ENCODE data around the gene AXIN1. TPM values are rescaled to one million over a fixed set of nuclear protein-coding genes. Genes with fewer than 3 reads are reported as not detected.
A peak's percentile ranks its signal among the peaks of the same experiment; 100 is the strongest.

The AXIN1 gene
- total RNA-seq, 1 experiment from 2014 or later: 50.3 TPM

GRCh38 chr16:347203-347602, 5.3 kb downstream of the AXIN1 start:
- H3K9me3 Mint-ChIP-seq: no peaks in the 10 kb centered on the region
- DNase-seq (ENCODE audit: low spot score): no peak
- no peak overlapping the region for H3K4me3 Mint-ChIP-seq
- no peak for ATAC-seq
- CTCF ChIA-PET: no interaction called here
- peak overlapping the region; percentile 88 for H3K27ac Mint-ChIP-seq
- H3K4me1 Mint-ChIP-seq: peaks cover 13% of the 10 kb centered on the region
- no peak for TF ChIP-seq PREB (CRISPR knock-in tag; IDR thresholded peaks at IDR 0.05; ENCODE audit: borderline replicate concordance)
- H3K27me3 Mint-ChIP-seq (ENCODE audit: low read depth): no peaks in the 10 kb centered on the region; the same call in 1 of the 2 replicates
- POLR2A ChIA-PET: no interaction called here
- H3K36me3 Mint-ChIP-seq: peaks cover 45% of the 10 kb centered on the region

GRCh38 chr16:346587-346986, 5.9 kb downstream of the AXIN1 start:
- POLR2A ChIA-PET: no interaction called here
- TF ChIP-seq E2F5 (CRISPR knock-in tag; IDR thresholded peaks at IDR 0.05): no peak
- no peak for TF ChIP-seq ZNF423 (CRISPR knock-in tag; IDR thresholded peaks at IDR 0.05)
- no peak for TF ChIP-seq GABPB1 (CRISPR knock-in tag; IDR thresholded peaks at IDR 0.05)
- no peak for TF ChIP-seq SOX15 (CRISPR knock-in tag; IDR thresholded peaks at IDR 0.05)
- no peak for TF ChIP-seq NFATC4 (CRISPR knock-in tag; IDR thresholded peaks at IDR 0.05)
- no peak for TF ChIP-seq MYBL2 (CRISPR knock-in tag; IDR thresholded peaks at IDR 0.05)
- no peak for TF ChIP-seq TEAD4 (CRISPR knock-in tag; IDR thresholded peaks at IDR 0.05)
- TF ChIP-seq, protein P1, sequence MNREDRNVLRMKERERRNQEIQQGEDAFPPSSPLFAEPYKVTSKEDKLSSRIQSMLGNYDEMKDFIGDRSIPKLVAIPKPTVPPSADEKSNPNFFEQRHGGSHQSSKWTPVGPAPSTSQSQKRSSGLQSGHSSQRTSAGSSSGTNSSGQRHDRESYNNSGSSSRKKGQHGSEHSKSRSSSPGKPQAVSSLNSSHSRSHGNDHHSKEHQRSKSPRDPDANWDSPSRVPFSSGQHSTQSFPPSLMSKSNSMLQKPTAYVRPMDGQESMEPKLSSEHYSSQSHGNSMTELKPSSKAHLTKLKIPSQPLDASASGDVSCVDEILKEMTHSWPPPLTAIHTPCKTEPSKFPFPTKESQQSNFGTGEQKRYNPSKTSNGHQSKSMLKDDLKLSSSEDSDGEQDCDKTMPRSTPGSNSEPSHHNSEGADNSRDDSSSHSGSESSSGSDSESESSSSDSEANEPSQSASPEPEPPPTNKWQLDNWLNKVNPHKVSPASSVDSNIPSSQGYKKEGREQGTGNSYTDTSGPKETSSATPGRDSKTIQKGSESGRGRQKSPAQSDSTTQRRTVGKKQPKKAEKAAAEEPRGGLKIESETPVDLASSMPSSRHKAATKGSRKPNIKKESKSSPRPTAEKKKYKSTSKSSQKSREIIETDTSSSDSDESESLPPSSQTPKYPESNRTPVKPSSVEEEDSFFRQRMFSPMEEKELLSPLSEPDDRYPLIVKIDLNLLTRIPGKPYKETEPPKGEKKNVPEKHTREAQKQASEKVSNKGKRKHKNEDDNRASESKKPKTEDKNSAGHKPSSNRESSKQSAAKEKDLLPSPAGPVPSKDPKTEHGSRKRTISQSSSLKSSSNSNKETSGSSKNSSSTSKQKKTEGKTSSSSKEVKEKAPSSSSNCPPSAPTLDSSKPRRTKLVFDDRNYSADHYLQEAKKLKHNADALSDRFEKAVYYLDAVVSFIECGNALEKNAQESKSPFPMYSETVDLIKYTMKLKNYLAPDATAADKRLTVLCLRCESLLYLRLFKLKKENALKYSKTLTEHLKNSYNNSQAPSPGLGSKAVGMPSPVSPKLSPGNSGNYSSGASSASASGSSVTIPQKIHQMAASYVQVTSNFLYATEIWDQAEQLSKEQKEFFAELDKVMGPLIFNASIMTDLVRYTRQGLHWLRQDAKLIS (CRISPR knock-in tag; IDR thresholded peaks at IDR 0.05; ENCODE audit: borderline replicate concordance): no peak
- no peak for TF ChIP-seq GRHL2 (CRISPR knock-in tag; IDR thresholded peaks at IDR 0.05; ENCODE audit: insufficient replicate concordance, severe bottlenecking)
- no peak for TF ChIP-seq EMX1 (CRISPR knock-in tag; IDR thresholded peaks at IDR 0.05)
- no peak for TF ChIP-seq ZNF219 (CRISPR knock-in tag; IDR thresholded peaks at IDR 0.05; ENCODE audit: borderline replicate concordance)
- TF ChIP-seq CTCF (IDR thresholded peaks at IDR 0.05): no peak
- TF ChIP-seq ZNF138 (CRISPR knock-in tag; conservative IDR thresholded peaks at IDR 0.05): no peak
- TF ChIP-seq, protein P2, sequence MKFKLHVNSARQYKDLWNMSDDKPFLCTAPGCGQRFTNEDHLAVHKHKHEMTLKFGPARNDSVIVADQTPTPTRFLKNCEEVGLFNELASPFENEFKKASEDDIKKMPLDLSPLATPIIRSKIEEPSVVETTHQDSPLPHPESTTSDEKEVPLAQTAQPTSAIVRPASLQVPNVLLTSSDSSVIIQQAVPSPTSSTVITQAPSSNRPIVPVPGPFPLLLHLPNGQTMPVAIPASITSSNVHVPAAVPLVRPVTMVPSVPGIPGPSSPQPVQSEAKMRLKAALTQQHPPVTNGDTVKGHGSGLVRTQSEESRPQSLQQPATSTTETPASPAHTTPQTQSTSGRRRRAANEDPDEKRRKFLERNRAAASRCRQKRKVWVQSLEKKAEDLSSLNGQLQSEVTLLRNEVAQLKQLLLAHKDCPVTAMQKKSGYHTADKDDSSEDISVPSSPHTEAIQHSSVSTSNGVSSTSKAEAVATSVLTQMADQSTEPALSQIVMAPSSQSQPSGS (CRISPR knock-in tag; IDR thresholded peaks at IDR 0.05; ENCODE audit: borderline replicate concordance, low read depth): no peak
- no peak for TF ChIP-seq FOXJ3 (CRISPR knock-in tag; IDR thresholded peaks at IDR 0.05; ENCODE audit: borderline replicate concordance)
- CTCF ChIA-PET: no interaction called here

More at GRCh38 chr16:346587-346986, 5.9 kb downstream of the AXIN1 start:
- Mint-ChIP-seq H3K4me3 (no peak overlapping the region), H3K27ac (peak overlapping the region; percentile 57; the same call in 1 of the 2 replicates), H3K27me3 (ENCODE audit: low read depth) (no peaks in the 10 kb centered on the region; the same call in 1 of the 2 replicates), H3K36me3 (peaks cover 51% of the 10 kb centered on the region), H3K4me1 (peaks cover 17% of the 10 kb centered on the region), H3K9me3 (peaks cover 4% of the 10 kb centered on the region; the same call in 1 of the 2 replicates)
- no peak for DNase-seq (ENCODE audit: low spot score)
- ATAC-seq: no peak

All from WTC11 (cell line).